Activated CD8-positive, alpha-beta T cell treated with anti-CD3 and anti-CD28 coated beads, Interleukin-2, amount 10 ng/mL, durations not matched to agents 7 days and 5 days (primary cell): ENCODE results near the gene GLRX2. TPM values are rescaled to one million over a fixed set of nuclear protein-coding genes. Genes with fewer than 3 reads are reported as not detected.
A peak's percentile ranks its signal among the peaks of the same experiment; 100 is the strongest.
"Not testable (repeated sequence)": the region's sequence is repeated elsewhere in the genome, so short reads cannot be mapped to it uniquely, and the experiment has no call there.

Source experiments
- ATAC-seq: fragments of 150-1000 bp; cut with Tn5 transposase; one replicate; pipeline ENCODE4 v1.10.0; 2021; ENCODE audit warnings: moderate library complexity
- CTCF ChIA-PET: fragments of 350-600 bp; sonication (Branson Sonifier 250); formaldehyde crosslinking; loops from one replicate; lab custom pipeline; 2021; ENCODE audit warnings: antibody characterized with exemption; lab: Charles Lee
- POLR2A ChIA-PET: fragments of 350-600 bp; sonication (Branson Sonifier 250); formaldehyde crosslinking; loops from one replicate; lab custom pipeline; 2021; ENCODE audit warnings: antibody characterized with exemption; lab: Charles Lee
- DNase-seq: peaks from one replicate; pipeline ENCODE4 v3.0.0-alpha.2; 2020
- H3K27ac Mint-ChIP-seq: one replicate; pipeline ENCODE4 v1.8.0; 2021; ENCODE audit warnings: mild to moderate bottlenecking, mixed read lengths
- H3K27me3 Mint-ChIP-seq: one replicate; pipeline ENCODE4 v1.8.0; 2021; ENCODE audit warnings: low read depth, mixed read lengths
- H3K36me3 Mint-ChIP-seq: one replicate; pipeline ENCODE4 v1.8.0; 2021; ENCODE audit warnings: low read depth, mixed read lengths
- H3K4me1 Mint-ChIP-seq: one replicate; pipeline ENCODE4 v1.8.0; 2021; ENCODE audit warnings: low read depth, mixed read lengths
- H3K4me3 Mint-ChIP-seq: one replicate; pipeline ENCODE4 v1.8.0; 2021; ENCODE audit warnings: mild to moderate bottlenecking, mixed read lengths
- H3K9me3 Mint-ChIP-seq: one replicate; pipeline ENCODE4 v1.8.0; 2022; ENCODE audit warnings: mixed read lengths; ENCODE audit not compliant: insufficient read depth
- microRNA-seq: library from miRNA; unstranded; fragments of <30 nt; microRNA quantifications from one replicate; pipeline ENCODE4 v1.2.0, GENCODE V29; 2022
- total RNA-seq, 2 experiments: library from RNA; stranded (reverse); gene quantifications; one replicate each; pipeline ENCODE4 v1.2.3, GENCODE V29; 2021

Gene GLRX2
- total RNA-seq, 2 experiments from 2014 or later: 18.7 to 21.8 TPM

- ATAC-seq: no peak
- Mint-ChIP-seq H3K4me3 (no peak overlapping the region), H3K27ac (no peak overlapping the region), H3K27me3 (no peaks in the 10 kb centered on the region), H3K36me3 (peaks cover 17% of the 10 kb centered on the region), H3K4me1 (peaks cover 38% of the 10 kb centered on the region), H3K9me3 (no peaks in the 10 kb centered on the region)
- CTCF ChIA-PET: no interaction called here
- no peak for DNase-seq
- POLR2A ChIA-PET: no interaction called here
These were observed 42.3 kb downstream of the GLRX2 start for GRCh38 chr1:193062698-193063463.

GRCh38 chr1:193060938-193061337 lies 44.3 kb downstream of the GLRX2 start:
- Mint-ChIP-seq H3K4me1 (peaks cover 47% of the 10 kb centered on the region), H3K4me3 (peak overlapping the region; percentile 97), H3K27me3 (no peaks in the 10 kb centered on the region), H3K27ac (no peak overlapping the region), H3K36me3 (peaks cover 26% of the 10 kb centered on the region), H3K9me3 (no peaks in the 10 kb centered on the region)
- CTCF ChIA-PET: no interaction called here
- ATAC-seq: no peak
- no peak for DNase-seq
- POLR2A ChIA-PET: interaction anchor here (3.6 kb wide), 1 partner anchor 61 kb away, joined by 20 read pairs; the partner anchor contains the start of gene CDC73

- ChIA-PET POLR2A (interaction anchor here (3.6 kb wide), 1 partner anchor 62 kb away, joined by 20 read pairs; the partner anchor contains the start of gene CDC73), CTCF (no interaction called here)
- Mint-ChIP-seq H3K27me3 (no peaks in the 10 kb centered on the region), H3K4me1 (peaks cover 47% of the 10 kb centered on the region), H3K9me3 (no peaks in the 10 kb centered on the region), H3K27ac (peak overlapping the region; percentile 27), H3K4me3 (peak overlapping the region; percentile 97), H3K36me3 (peaks cover 26% of the 10 kb centered on the region)
- ATAC-seq (no peak), DNase-seq (no peak)
These were observed 44.8 kb downstream of the GLRX2 start for GRCh38 chr1:193060406-193060805.

GRCh38 chr1:193060115-193060403 lies 45.2 kb downstream of the GLRX2 start:
- Mint-ChIP-seq H3K27me3 (no peaks in the 10 kb centered on the region), H3K27ac (peak overlapping the region; percentile 98), H3K4me3 (peak overlapping the region; percentile 97), H3K9me3 (no peaks in the 10 kb centered on the region), H3K4me1 (peaks cover 49% of the 10 kb centered on the region), H3K36me3 (peaks cover 26% of the 10 kb centered on the region)
- DNase-seq (no peak), ATAC-seq (no peak)
- POLR2A ChIA-PET: interaction anchor here (3.6 kb wide), 1 partner anchor 62 kb away, joined by 20 read pairs; the partner anchor contains the start of gene CDC73
- CTCF ChIA-PET: no interaction called here

GRCh38 chr1:193059282-193060114 lies 45.7 kb downstream of the GLRX2 start, which contains the start of the genes RO60 and UCHL5:
RO60 (plus strand) TSS chr1:193059612; CDS start chr1:193069055, 9,443 bp downstream.
UCHL5 (minus strand) TSS chr1:193059360; CDS start chr1:193059260, 100 bp downstream.
- H3K4me1 Mint-ChIP-seq: peaks cover 52% of the 10 kb centered on the region
- H3K36me3 Mint-ChIP-seq: peaks cover 26% of the 10 kb centered on the region
- H3K4me3 Mint-ChIP-seq: peak within 1 kb of the TSS; percentile 97
- H3K9me3 Mint-ChIP-seq: no peaks in the 10 kb centered on the region
- ChIA-PET CTCF (interaction anchor here (1.0 to 2.1 kb wide), 9 partner anchors 11 to 585 kb away, joined by 4 to 17 read pairs (median 8); partner anchors contain the start of gene CDC73), POLR2A (interaction anchor here (0.6 to 3.6 kb wide), 14 partner anchors 8 to 359 kb away, joined by 3 to 21 read pairs (median 4); partner anchors contain the start of genes CDC73 and RGS2)
- no peaks in the 10 kb centered on the region for H3K27me3 Mint-ChIP-seq
- peak within 1 kb of the TSS; percentile 98 for H3K27ac Mint-ChIP-seq
- ATAC-seq (peak; percentile 97), DNase-seq (peak; percentile 97)

- peak overlapping the region; percentile 98 for H3K27ac Mint-ChIP-seq
- ATAC-seq (peak; percentile 42), DNase-seq (peak; percentile 70)
- peaks cover 26% of the 10 kb centered on the region for H3K36me3 Mint-ChIP-seq
- POLR2A ChIA-PET: interaction anchor here (0.6 to 3.6 kb wide), 18 partner anchors 9 to 450 kb away, joined by 3 to 21 read pairs (median 4); partner anchors contain the start of genes CDC73 and RGS2
- no peaks in the 10 kb centered on the region for H3K9me3 Mint-ChIP-seq
- no peaks in the 10 kb centered on the region for H3K27me3 Mint-ChIP-seq
- peaks cover 51% of the 10 kb centered on the region for H3K4me1 Mint-ChIP-seq
- CTCF ChIA-PET: interaction anchor here (0.6 to 2.1 kb wide), 11 partner anchors 10 to 585 kb away, joined by 3 to 17 read pairs (median 6); partner anchors contain the start of gene CDC73
- peak overlapping the region; percentile 97 for H3K4me3 Mint-ChIP-seq
These were observed 46.5 kb downstream of the GLRX2 start for GRCh38 chr1:193058529-193059281.

GRCh38 chr1:193054169-193054675 lies 51.0 kb downstream of the GLRX2 start:
- H3K36me3 Mint-ChIP-seq: peaks cover 27% of the 10 kb centered on the region
- CTCF ChIA-PET: no interaction called here
- ATAC-seq: no peak
- peaks cover 39% of the 10 kb centered on the region for H3K4me1 Mint-ChIP-seq
- H3K4me3 Mint-ChIP-seq: no peak overlapping the region
- no peak overlapping the region for H3K27ac Mint-ChIP-seq
- H3K9me3 Mint-ChIP-seq: no peaks in the 10 kb centered on the region
- no peaks in the 10 kb centered on the region for H3K27me3 Mint-ChIP-seq
- no peak for DNase-seq
- POLR2A ChIA-PET: no interaction called here

GRCh38 chr1:193048913-193049312 lies 56.3 kb downstream of the GLRX2 start:
- ATAC-seq, H3K9me3 Mint-ChIP-seq, H3K27me3 Mint-ChIP-seq, H3K27ac Mint-ChIP-seq, H3K4me3 Mint-ChIP-seq, DNase-seq: not testable (repeated sequence)
- peaks cover 31% of the 10 kb centered on the region for H3K36me3 Mint-ChIP-seq
- CTCF ChIA-PET: interaction anchor here (1.1 to 2.0 kb wide), 2 partner anchors 10 kb away, joined by 3 to 10 read pairs; partner anchors contain the start of genes RO60 and UCHL5
- H3K4me1 Mint-ChIP-seq: peaks cover 10% of the 10 kb centered on the region
- POLR2A ChIA-PET: interaction anchor here (2.8 kb wide), 1 partner anchor 10 kb away, joined by 13 read pairs; the partner anchor contains the start of genes RO60 and UCHL5

Small RNA genes lying within 50 kb of the gene (microRNA-seq; reads per million reads assigned to microRNA genes)
- not detected for gene MIR1278

Other genes with a start within 250 kb of the GLRX2 start
- 10 to 100 TPM; 61.1 to 64.4 TPM for gene UCHL5, start 46.1 kb downstream of the GLRX2 start, total RNA-seq
- 10 to 100 TPM; 53.8 to 57.4 TPM for gene RO60, start 45.8 kb downstream of the GLRX2 start, total RNA-seq
- gene CDC73, start 16.6 kb upstream of the GLRX2 start, total RNA-seq: 10 to 100 TPM; 51.8 to 53.8 TPM
- gene B3GALT2, start 81.2 kb upstream of the GLRX2 start, total RNA-seq: under 1 TPM; 0.63 to 0.94 TPM